C4-2B (cell line): ENCODE results near the gene ARX.

Source experiments
- H3K27ac ChIP-seq: fragments of 450-650 bp; 2 replicates; pipeline ENCODE4 v1.5.1; 2017
- ZFX ChIP-seq: fragments of 450-650 bp; IDR thresholded peaks from 2 replicates; pipeline ENCODE4 v1.6.1; 2017
- TF ChIP-seq, protein P1 (sequence below): fragments of 450-650 bp; conservative IDR thresholded peaks from 2 replicates; pipeline ENCODE4 v1.5.1; 2017; ENCODE audit warnings: mild to moderate bottlenecking

Gene ARX

DNA sequence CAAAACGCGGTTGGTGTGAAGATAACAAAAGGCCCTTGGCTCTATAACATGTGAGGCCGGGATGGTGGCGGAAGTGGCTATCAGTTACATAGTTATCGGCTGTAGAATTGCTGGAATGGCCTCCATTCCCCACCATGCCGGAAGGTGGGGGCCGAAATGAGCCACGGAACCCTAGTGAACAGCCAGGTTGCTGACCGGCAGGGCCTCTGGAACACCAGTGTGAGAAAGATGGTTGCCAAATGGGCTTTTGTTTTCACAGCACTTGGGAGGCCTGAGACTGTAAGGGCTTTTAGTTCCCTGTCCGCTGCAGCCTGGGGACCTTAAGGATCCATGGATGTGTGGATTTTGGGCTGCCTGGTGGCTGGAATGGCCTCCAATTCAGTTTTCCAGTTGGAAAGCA, 23.3 kb upstream of the ARX start:
- no peak for TF ChIP-seq ZFX
- TF ChIP-seq, protein P1, sequence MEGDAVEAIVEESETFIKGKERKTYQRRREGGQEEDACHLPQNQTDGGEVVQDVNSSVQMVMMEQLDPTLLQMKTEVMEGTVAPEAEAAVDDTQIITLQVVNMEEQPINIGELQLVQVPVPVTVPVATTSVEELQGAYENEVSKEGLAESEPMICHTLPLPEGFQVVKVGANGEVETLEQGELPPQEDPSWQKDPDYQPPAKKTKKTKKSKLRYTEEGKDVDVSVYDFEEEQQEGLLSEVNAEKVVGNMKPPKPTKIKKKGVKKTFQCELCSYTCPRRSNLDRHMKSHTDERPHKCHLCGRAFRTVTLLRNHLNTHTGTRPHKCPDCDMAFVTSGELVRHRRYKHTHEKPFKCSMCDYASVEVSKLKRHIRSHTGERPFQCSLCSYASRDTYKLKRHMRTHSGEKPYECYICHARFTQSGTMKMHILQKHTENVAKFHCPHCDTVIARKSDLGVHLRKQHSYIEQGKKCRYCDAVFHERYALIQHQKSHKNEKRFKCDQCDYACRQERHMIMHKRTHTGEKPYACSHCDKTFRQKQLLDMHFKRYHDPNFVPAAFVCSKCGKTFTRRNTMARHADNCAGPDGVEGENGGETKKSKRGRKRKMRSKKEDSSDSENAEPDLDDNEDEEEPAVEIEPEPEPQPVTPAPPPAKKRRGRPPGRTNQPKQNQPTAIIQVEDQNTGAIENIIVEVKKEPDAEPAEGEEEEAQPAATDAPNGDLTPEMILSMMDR, result no peak

DNA sequence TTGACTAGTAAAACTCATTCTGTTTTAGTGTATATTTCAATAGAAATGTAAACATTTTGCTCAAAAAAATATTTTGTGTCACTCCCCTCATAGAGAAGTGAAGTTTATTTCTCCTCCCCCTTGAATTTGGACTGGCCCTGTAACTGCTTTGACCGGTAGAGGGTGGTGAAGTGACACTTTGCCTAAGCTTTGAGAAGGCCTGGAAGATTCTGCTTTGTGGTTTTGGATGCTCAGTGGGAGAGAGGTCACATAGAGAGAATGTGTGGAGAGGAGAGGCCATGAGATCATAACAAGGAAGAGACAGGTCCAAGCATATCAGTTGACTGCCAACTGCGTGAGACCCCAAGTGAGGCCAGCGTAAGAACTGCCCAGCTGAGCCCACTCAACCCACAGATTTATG, 19.1 kb upstream of the ARX start:
- H3K27ac ChIP-seq, result no peak overlapping the region
- TF ChIP-seq, protein P1, result no peak; the same call in 1 of the 2 replicates

More for the DNA sequence above, 23.3 kb upstream of the ARX start:
- no peak overlapping the region for H3K27ac ChIP-seq

DNA sequence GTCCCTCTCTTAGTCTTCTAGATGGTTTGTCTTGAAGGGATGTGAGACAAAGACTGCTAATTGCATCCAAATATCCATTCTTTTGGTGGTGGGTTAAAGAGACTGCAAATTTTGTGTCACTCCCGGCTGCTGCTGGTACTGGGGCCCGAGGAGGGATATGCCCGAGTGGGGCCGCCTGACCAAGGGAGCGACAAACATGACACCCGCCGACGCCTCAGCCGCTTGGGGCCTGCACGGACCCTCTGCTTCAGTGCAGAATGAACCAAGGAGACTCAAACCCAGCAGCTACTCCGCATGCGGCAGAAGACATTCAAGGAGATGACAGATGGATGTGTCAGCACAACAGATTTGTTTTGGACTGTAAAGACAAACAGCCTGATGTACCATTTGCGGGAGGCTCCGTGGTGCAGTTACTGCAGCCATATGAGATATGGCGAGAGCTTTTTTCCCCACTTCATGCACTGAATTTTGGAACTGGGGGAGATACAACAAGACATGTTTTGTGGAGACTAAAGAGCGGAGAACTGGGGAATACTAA, 13.6 kb upstream of the ARX start:
- no peak overlapping the region for H3K27ac ChIP-seq
- TF ChIP-seq, protein P1, result no peak
- TF ChIP-seq ZFX, result no peak

DNA sequence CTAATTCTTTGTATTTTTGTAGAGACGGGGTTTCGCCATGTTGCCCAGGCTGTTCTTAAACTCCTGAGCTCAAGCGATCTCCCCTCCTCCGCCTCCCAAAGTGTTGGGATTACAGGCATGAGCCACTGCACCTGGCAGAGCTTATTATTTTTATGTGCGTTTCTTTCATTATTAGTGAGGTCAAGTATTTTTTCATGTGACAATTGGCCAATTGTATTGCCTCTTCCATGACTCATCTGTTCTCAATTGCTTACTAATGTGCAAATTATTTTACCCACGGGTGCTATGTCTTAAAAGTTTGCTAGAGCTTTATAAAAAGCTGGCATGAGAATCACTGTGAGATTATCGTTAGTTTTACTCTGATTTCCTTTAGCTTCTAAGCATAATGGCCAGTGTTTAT, 13.0 kb upstream of the ARX start:
- TF ChIP-seq, protein P1, result no peak
- TF ChIP-seq ZFX, result no peak
- H3K27ac ChIP-seq, result no peak overlapping the region

DNA sequence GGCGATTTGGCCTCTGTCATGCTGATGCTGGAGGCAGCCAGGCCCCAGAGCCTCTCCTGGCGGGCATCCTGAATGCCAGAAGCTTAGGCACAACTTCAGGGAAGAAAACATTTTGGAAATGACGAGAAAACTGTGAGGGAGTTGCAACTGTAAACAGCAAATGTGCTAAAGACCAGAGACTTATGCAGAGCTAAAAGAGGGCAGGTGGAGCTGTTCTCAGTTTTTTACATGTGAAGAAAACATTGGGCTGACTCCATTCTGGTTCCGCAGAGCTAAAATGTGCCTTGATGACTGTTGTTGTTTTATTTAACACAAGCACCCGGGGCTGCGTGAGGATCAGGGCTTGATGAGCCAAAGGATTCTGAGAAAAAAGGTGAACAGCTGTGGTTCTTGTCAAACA, 10.8 kb upstream of the ARX start:
- no peak overlapping the region for H3K27ac ChIP-seq
- TF ChIP-seq, protein P1, result no peak
- TF ChIP-seq ZFX, result no peak

DNA sequence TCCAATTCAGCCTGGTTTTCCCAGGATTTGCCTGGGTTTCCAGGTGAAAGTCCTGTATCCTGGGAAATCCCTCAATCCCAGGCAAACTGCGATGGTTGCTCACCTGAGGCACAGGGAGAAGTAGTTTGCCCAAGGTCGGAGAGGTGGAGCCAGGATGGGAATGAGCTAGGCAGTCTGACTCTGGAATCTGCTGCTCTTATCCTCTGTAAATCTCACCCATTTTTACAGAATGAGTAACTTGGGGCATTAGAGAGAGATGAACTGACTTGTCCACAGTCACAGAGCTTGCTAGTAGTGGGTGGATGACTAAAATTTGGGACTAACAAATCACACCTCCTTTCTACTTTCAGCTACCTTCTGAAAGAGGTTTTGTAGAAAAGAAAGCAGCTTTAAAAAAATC, 9.8 kb upstream of the ARX start:
- no peak for TF ChIP-seq ZFX
- TF ChIP-seq, protein P1, result no peak
- no peak overlapping the region for H3K27ac ChIP-seq

DNA sequence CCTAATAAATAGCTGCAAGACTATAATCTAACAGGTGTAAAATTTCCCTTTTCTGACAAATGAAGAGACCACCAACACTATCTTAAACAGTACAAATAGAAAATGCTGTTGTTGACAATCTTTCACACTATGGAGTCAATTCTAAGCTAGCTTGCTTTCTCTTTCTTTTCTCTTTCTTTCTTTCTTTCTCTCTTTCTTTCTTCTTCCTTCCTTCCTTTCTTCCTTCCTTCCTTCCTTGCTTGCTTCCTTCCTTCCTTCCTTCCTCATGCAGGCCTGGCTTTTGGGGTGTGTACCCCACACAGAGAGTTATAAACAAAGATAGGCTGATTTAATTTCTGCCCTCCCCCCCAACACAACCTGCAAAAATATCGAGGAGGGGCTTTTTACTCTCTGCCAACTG, 8.1 kb upstream of the ARX start:
- no peak overlapping the region for H3K27ac ChIP-seq
- TF ChIP-seq, protein P1, result no peak
- no peak for TF ChIP-seq ZFX
